HG02678 (cell line): ENCODE results near the gene GRIA2.
"Not testable (repeated sequence)": the region's sequence is repeated elsewhere in the genome, so short reads cannot be mapped to it uniquely, and the experiment has no call there.

Source experiments
- ATAC-seq: cut with Tn5 transposase; IDR thresholded peaks from one replicate; pipeline ENCODE4 v1.9.1; 2021; ENCODE audit warnings: mild to moderate bottlenecking, moderate library complexity; ENCODE audit not compliant: unreplicated experiment

The GRIA2 gene

GRCh38 chr4:157246964-157247363, 26.4 kb downstream of the GRIA2 start:
- no peak for ATAC-seq

- not testable (repeated sequence) for ATAC-seq
Measured at GRCh38 chr4:157258165-157258564, 37.6 kb downstream of the GRIA2 start.

- no peak for ATAC-seq
Measured at GRCh38 chr4:157265281-157265680, 44.8 kb downstream of the GRIA2 start.

- ATAC-seq, result no peak
Measured at GRCh38 chr4:157270108-157270507, 49.6 kb downstream of the GRIA2 start.

GRCh38 chr4:157270552-157270951, 50.0 kb downstream of the GRIA2 start:
- no peak for ATAC-seq

GRCh38 chr4:157271166-157271869, 50.8 kb downstream of the GRIA2 start:
- no peak for ATAC-seq

GRCh38 chr4:157280673-157281072, 60.1 kb downstream of the GRIA2 start:
- no peak for ATAC-seq

GRCh38 chr4:157282019-157282418, 61.5 kb downstream of the GRIA2 start:
- no peak for ATAC-seq

- ATAC-seq, result no peak
Measured at GRCh38 chr4:157287445-157287844, 66.9 kb downstream of the GRIA2 start.

- no peak for ATAC-seq
Measured at GRCh38 chr4:157290622-157291021, 70.1 kb downstream of the GRIA2 start.

- ATAC-seq, result no peak
Measured at GRCh38 chr4:157291071-157291470, 70.5 kb downstream of the GRIA2 start.

- ATAC-seq, result no peak
Measured at GRCh38 chr4:157293673-157294072, 73.1 kb downstream of the GRIA2 start.

- ATAC-seq, result no peak
Measured at GRCh38 chr4:157294575-157294974, 74.0 kb downstream of the GRIA2 start.

GRCh38 chr4:157300701-157301100, 80.2 kb downstream of the GRIA2 start:
- ATAC-seq, result no peak

- ATAC-seq, result no peak
Measured at GRCh38 chr4:157303471-157303960, 83.0 kb downstream of the GRIA2 start.

GRCh38 chr4:157304769-157305168, 84.2 kb downstream of the GRIA2 start:
- ATAC-seq, result no peak

- no peak for ATAC-seq
Measured at GRCh38 chr4:157312702-157313101, 92.2 kb downstream of the GRIA2 start.

GRCh38 chr4:157314906-157315305, 94.4 kb downstream of the GRIA2 start:
- ATAC-seq, result no peak

- ATAC-seq, result no peak
Measured at GRCh38 chr4:157315968-157316367, 95.4 kb downstream of the GRIA2 start.

- ATAC-seq, result no peak
Measured at GRCh38 chr4:157320092-157320491, 99.6 kb downstream of the GRIA2 start.

- no peak for ATAC-seq
Measured at GRCh38 chr4:157327666-157328065, 107.1 kb downstream of the GRIA2 start.

GRCh38 chr4:157357887-157358286, 137.4 kb downstream of the GRIA2 start:
- ATAC-seq, result no peak

- ATAC-seq, result no peak
Measured at GRCh38 chr4:157358439-157358838, 137.9 kb downstream of the GRIA2 start.
